ENCODE data around the gene BBS9.

DNA sequence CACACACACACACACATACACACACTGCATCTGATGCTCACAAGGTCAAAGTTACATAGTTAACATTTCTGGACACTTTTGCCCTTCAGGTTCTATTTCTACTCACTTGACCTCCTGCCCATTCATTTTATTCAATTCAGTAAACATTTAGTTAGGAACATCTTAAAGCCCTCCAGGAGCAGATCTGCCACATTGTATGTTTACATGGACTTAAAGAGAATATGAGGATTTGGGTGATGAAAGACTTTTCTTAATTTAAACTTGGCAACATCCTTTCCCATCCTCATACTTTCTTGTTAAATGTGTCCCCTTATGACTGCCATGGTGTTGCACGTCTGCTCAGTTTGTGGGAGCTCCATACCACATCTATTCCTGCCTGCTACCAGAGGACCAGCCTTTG lies 453.2 kb downstream of the BBS9 start:
- TF ChIP-seq EZH2 (IDR thresholded peaks at IDR 0.05; ENCODE audit: low read length, unreplicated experiment), result no peak
- TF ChIP-seq, protein P1, sequence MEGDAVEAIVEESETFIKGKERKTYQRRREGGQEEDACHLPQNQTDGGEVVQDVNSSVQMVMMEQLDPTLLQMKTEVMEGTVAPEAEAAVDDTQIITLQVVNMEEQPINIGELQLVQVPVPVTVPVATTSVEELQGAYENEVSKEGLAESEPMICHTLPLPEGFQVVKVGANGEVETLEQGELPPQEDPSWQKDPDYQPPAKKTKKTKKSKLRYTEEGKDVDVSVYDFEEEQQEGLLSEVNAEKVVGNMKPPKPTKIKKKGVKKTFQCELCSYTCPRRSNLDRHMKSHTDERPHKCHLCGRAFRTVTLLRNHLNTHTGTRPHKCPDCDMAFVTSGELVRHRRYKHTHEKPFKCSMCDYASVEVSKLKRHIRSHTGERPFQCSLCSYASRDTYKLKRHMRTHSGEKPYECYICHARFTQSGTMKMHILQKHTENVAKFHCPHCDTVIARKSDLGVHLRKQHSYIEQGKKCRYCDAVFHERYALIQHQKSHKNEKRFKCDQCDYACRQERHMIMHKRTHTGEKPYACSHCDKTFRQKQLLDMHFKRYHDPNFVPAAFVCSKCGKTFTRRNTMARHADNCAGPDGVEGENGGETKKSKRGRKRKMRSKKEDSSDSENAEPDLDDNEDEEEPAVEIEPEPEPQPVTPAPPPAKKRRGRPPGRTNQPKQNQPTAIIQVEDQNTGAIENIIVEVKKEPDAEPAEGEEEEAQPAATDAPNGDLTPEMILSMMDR (conservative IDR thresholded peaks at IDR 0.05; ENCODE audit: low read depth, low read length), result no peak
